ENCODE measurements around the gene INO80D. TPM values are rescaled to one million over a fixed set of nuclear protein-coding genes. Genes with fewer than 3 reads are reported as not detected.

INO80D gene
- total and polyA plus RNA-seq, 2 of the 8 experiments (the other 6 are each of a cell fraction or from before 2014, with no cell fraction given) = 6.2 to 37.4 TPM

- Histone ChIP-seq H4K8ac (ENCODE audit: extremely low read depth, insufficient read depth, low read length) (no peak overlapping the region), H3K56ac (replicated peaks; ENCODE audit: insufficient read length, low read depth, low read length) (no peak overlapping the region), H2AK5ac (ENCODE audit: low read depth, low read length) (no peak overlapping the region), H2BK15ac (ENCODE audit: low read length) (no peak overlapping the region), H4K5ac (ENCODE audit: insufficient read length, low read depth, low read length) (no peak overlapping the region), H3K9me3 (ENCODE audit: insufficient read depth in 2 of 2, low read depth in 1 of 2, low read length in 1 of 2) (0 out of 4 replicates have a peak, but pooled peaks cover 0 to 2% of the 10 kb centered on the region in 2 experiments), H4K91ac (replicated peaks; ENCODE audit: insufficient read length, low read length) (no peak overlapping the region), H3K79me1 (ENCODE audit: low read depth, low read length) (no peaks in the 10 kb centered on the region), H3K4me1 (replicated peaks in 1 of 4; ENCODE audit: control insufficient read depth in 3 of 4, insufficient read depth in 4 of 4, low read length in 3 of 4) (peaks cover 0 to 3% (median 0%) of the 10 kb centered on the region in 4 experiments; a peak in 1 of 7 replicates), H3K14ac (ENCODE audit: insufficient read length) (no peak overlapping the region), H3K27ac (ENCODE audit: low read depth, low read length) (no peak overlapping the region), H3K36me3 (ENCODE audit: control insufficient read depth in 2 of 4, insufficient read depth in 4 of 4, low read length in 3 of 4) (no peaks in the 10 kb centered on the region), H2BK120ac (replicated peaks; ENCODE audit: low read depth, low read length) (no peak overlapping the region), H3K23ac (ENCODE audit: insufficient read length) (no peak overlapping the region), H3K4ac (replicated peaks; ENCODE audit: insufficient read length, low read depth, low read length) (no peak overlapping the region), H3K9ac (replicated peaks in 1 of 4; ENCODE audit: extremely low read depth in 1 of 4, low read depth in 3 of 4, low read length in 3 of 4) (no peak overlapping the region), H3K79me2 (ENCODE audit: control insufficient read depth in 1 of 2, insufficient read depth in 2 of 2, low read length in 2 of 2) (no peaks in the 10 kb centered on the region), H2BK5ac (ENCODE audit: low read depth, low read length) (0 out of 2 replicates have a peak overlapping the region, but pooled peaks have one; percentile 67), H3K4me3 (ENCODE audit: extremely low read depth in 1 of 4, insufficient read depth in 2 of 4, low read depth in 3 of 4, low read length in 4 of 4) (no peak overlapping the region), H3K27me3 (replicated peaks in 1 of 4; ENCODE audit: control insufficient read depth in 3 of 4, extremely low read depth in 1 of 4, insufficient read depth in 3 of 4, low read length in 3 of 4) (no peaks in the 10 kb centered on the region), H3K18ac (ENCODE audit: extremely low read depth, low read length) (no peak overlapping the region), H2AFZ (ENCODE audit: low read length) (0 out of 2 replicates have a peak overlapping the region, but pooled peaks have one; percentile 28), H2BK20ac (ENCODE audit: low read length) (no peak overlapping the region), H2BK12ac (ENCODE audit: low read depth, low read length) (no peak overlapping the region), H3K4me2 (ENCODE audit: insufficient read depth in 1 of 2, low read depth in 2 of 2, low read length in 2 of 2) (no peak overlapping the region), H3K23me2 (ENCODE audit: low read depth, low read length) (no peaks in the 10 kb centered on the region), H4K20me1 (replicated peaks in 1 of 2; ENCODE audit: control insufficient read depth in 1 of 2, insufficient read depth in 2 of 2, low read length in 2 of 2) (no peaks in the 10 kb centered on the region)
- FAIRE-seq = no peak
- CTCF ChIA-PET (ENCODE audit: partially characterized antibody) = interaction anchor here (0.7 to 9.9 kb wide), 24 partner anchors 9 to 880 kb away, joined by 3 to 98 read pairs (median 6); no protein-coding TSS in a partner anchor
- POLR2A ChIA-PET (ENCODE audit: partially characterized antibody) = no interaction called here
- WGBS, 2 experiments (ENCODE audit: extremely low coverage in 1 of 2, insufficient coverage in 1 of 2, insufficient read length in 1 of 2, insufficient replicate concordance in 2 of 2, low coverage in 1 of 2, low lambda C conversion rate in 2 of 2, missing lambda C conversion rate in 1 of 2) = 78% methylated on average over 5 of the region's 5 CpGs; no CpG with 5 or more reads in 1 of the 2 experiments
- no peak for DNase-seq (ENCODE audit: low read depth in 1 of 2, low spot score in 2 of 2)
- TF ChIP-seq SUZ12 (IDR thresholded peaks at IDR 0.05; ENCODE audit: low read length) (no peak), FOSL1 (IDR thresholded peaks at IDR 0.05; ENCODE audit: insufficient read depth, low read depth, low read length) (no peak), YY1 (IDR thresholded peaks at IDR 0.05; ENCODE audit: low read depth, low read length) (no peak), SIN3A (conservative IDR thresholded peaks at IDR 0.05 in 1 of 2, IDR thresholded peaks at IDR 0.05 in 1 of 2; ENCODE audit: low read depth in 1 of 2, low read length in 2 of 2) (no peak), SIRT6 (IDR thresholded peaks at IDR 0.05; ENCODE audit: low read length) (no peak), POU5F1 (IDR thresholded peaks at IDR 0.05; ENCODE audit: low read depth, low read length) (no peak), KDM5A (IDR thresholded peaks at IDR 0.05; ENCODE audit: low read length) (no peak), JUND (IDR thresholded peaks at IDR 0.05; ENCODE audit: low read length) (no peak), CBX8 (IDR thresholded peaks at IDR 0.05; ENCODE audit: borderline replicate concordance, low read depth, low read length) (no peak), RXRA (IDR thresholded peaks at IDR 0.05; ENCODE audit: insufficient read depth, low read depth, low read length) (no peak), EP300 (IDR thresholded peaks at IDR 0.05; ENCODE audit: borderline replicate concordance in 1 of 2, low read depth in 2 of 2, low read length in 2 of 2) (no peak), SP4 (IDR thresholded peaks at IDR 0.05; ENCODE audit: low read length) (no peak), GTF2F1 (IDR thresholded peaks at IDR 0.05; ENCODE audit: borderline replicate concordance, low read depth, low read length) (no peak)
- TF ChIP-seq, protein P1, sequence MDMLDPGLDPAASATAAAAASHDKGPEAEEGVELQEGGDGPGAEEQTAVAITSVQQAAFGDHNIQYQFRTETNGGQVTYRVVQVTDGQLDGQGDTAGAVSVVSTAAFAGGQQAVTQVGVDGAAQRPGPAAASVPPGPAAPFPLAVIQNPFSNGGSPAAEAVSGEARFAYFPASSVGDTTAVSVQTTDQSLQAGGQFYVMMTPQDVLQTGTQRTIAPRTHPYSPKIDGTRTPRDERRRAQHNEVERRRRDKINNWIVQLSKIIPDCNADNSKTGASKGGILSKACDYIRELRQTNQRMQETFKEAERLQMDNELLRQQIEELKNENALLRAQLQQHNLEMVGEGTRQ (IDR thresholded peaks at IDR 0.05; ENCODE audit: low read length) = no peak
These were observed 137.5 kb downstream of the INO80D start for GRCh38 chr2:205948496-205948837.

Measured in H1 (cell line).